Measurements from ENCODE around the gene PITX3.

DNA sequence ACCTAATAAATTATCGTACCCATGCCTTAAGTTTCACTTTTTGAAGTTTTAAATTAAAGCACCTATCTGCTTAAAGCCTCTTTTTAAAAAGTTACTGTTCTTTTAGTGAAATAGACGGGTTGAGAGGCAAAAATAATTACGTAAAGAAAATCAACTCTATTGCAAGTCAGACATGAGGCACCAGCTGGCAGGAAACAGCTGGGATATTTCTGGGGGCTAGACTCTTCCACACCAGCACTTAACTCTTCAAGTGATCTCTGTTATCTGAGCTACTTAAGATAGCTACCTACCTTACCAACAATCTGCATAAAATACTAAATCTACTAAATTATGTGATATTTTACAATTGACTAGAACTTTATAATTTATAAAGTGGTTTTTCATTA, 39.8 kb upstream of the PITX3 start:
- TF ChIP-seq MYC (IDR thresholded peaks at IDR 0.05; ENCODE audit: low read depth, low read length) (no peak), MYC (CRISPR knock-in tag; IDR thresholded peaks at IDR 0.05; ENCODE audit: borderline replicate concordance, low read depth) (no peak), TCF7L2 (IDR thresholded peaks at IDR 0.05; ENCODE audit: low read depth, low read length) (no peak), NR3C1 (CRISPR knock-in tag; IDR thresholded peaks at IDR 0.05) (no peak)
